ENCODE data around the gene MARCHF3. TPM values are rescaled to one million over a fixed set of nuclear protein-coding genes. Genes with fewer than 3 reads are reported as not detected.
"Not testable (repeated sequence)": the region's sequence is repeated elsewhere in the genome, so short reads cannot be mapped to it uniquely, and the experiment has no call there.

Gene MARCHF3
- total RNA-seq, 2 donors from 2014 or later, result 32.5 to 33.7 TPM

GRCh38 chr5:126911986-126912385, 118.4 kb downstream of the MARCHF3 start:
- intact Hi-C loops (cut with DNase I), result no loop called here
- no peak for TF ChIP-seq CTCF (IDR thresholded peaks at IDR 0.05)
- H3K27ac ChIP-seq, result no peak overlapping the region
- H3K9me3 ChIP-seq, result no peaks in the 10 kb centered on the region
- H3K4me3 ChIP-seq, result no peak overlapping the region
- H3K4me1 ChIP-seq, result no peaks in the 10 kb centered on the region
- H3K27me3 ChIP-seq, result no peaks in the 10 kb centered on the region
- H3K9ac ChIP-seq (ENCODE audit: low read depth in 2 of 2, low read length in 2 of 2), result no peak overlapping the region
- no peaks in the 10 kb centered on the region for H3K36me3 ChIP-seq
- DNase-seq, result no peak

- no peaks in the 10 kb centered on the region for H3K9me3 ChIP-seq
- intact Hi-C loops (cut with DNase I), result no loop called here
- no peaks in the 10 kb centered on the region for H3K27me3 ChIP-seq
- no peak for TF ChIP-seq CTCF (IDR thresholded peaks at IDR 0.05)
- H3K4me3 ChIP-seq, result no peak overlapping the region
- no peaks in the 10 kb centered on the region for H3K36me3 ChIP-seq
- no peak for DNase-seq
- no peak overlapping the region for H3K27ac ChIP-seq
- no peak overlapping the region for H3K9ac ChIP-seq (ENCODE audit: low read depth in 2 of 2, low read length in 2 of 2)
- no peaks in the 10 kb centered on the region for H3K4me1 ChIP-seq
These were observed 120.5 kb downstream of the MARCHF3 start for GRCh38 chr5:126909856-126910255.

- H3K9ac ChIP-seq (ENCODE audit: low read depth in 2 of 2, low read length in 2 of 2); H3K9me3 ChIP-seq; DNase-seq; H3K27ac ChIP-seq; H3K27me3 ChIP-seq; intact Hi-C loops (cut with DNase I); H3K4me1 ChIP-seq; H3K4me3 ChIP-seq; H3K36me3 ChIP-seq: not testable (repeated sequence)
These were observed 126.0 kb downstream of the MARCHF3 start for GRCh38 chr5:126904407-126904806.

GRCh38 chr5:126900796-126901195, 129.6 kb downstream of the MARCHF3 start:
- intact Hi-C loops (cut with DNase I), result no loop called here

GRCh38 chr5:126899476-126899875, 130.9 kb downstream of the MARCHF3 start:
- TF ChIP-seq CTCF (IDR thresholded peaks at IDR 0.05), result no peak
- no peak overlapping the region for H3K4me3 ChIP-seq
- no peaks in the 10 kb centered on the region for H3K27me3 ChIP-seq
- no peaks in the 10 kb centered on the region for H3K9me3 ChIP-seq
- DNase-seq, result no peak
- no peak overlapping the region for H3K9ac ChIP-seq (ENCODE audit: low read depth in 2 of 2, low read length in 2 of 2)
- no peaks in the 10 kb centered on the region for H3K4me1 ChIP-seq
- no peak overlapping the region for H3K27ac ChIP-seq
- intact Hi-C loops (cut with DNase I), result no loop called here
- H3K36me3 ChIP-seq, result no peaks in the 10 kb centered on the region

More at GRCh38 chr5:126900796-126901195, 129.6 kb downstream of the MARCHF3 start:
- Histone ChIP-seq H3K9ac (ENCODE audit: low read depth in 2 of 2, low read length in 2 of 2) (no peak overlapping the region), H3K36me3 (no peaks in the 10 kb centered on the region), H3K9me3 (no peaks in the 10 kb centered on the region), H3K27ac (no peak overlapping the region), H3K4me3 (no peak overlapping the region), H3K4me1 (no peaks in the 10 kb centered on the region), H3K27me3 (no peaks in the 10 kb centered on the region)
- no peak for DNase-seq
- no peak for TF ChIP-seq CTCF (IDR thresholded peaks at IDR 0.05)

- Histone ChIP-seq H3K27ac (no peak overlapping the region), H3K9me3 (no peaks in the 10 kb centered on the region), H3K9ac (ENCODE audit: low read depth in 2 of 2, low read length in 2 of 2) (no peak overlapping the region), H3K36me3 (no peaks in the 10 kb centered on the region), H3K4me3 (no peak overlapping the region), H3K27me3 (no peaks in the 10 kb centered on the region), H3K4me1 (no peaks in the 10 kb centered on the region)
- intact Hi-C loops (cut with DNase I), result no loop called here
- no peak for DNase-seq
- no peak for TF ChIP-seq CTCF (IDR thresholded peaks at IDR 0.05)
These were observed 132.3 kb downstream of the MARCHF3 start for GRCh38 chr5:126897851-126898630.
